IPS-NIHi11 (cell line): ENCODE data around the gene LSS.

ENCODE experiments used
- DNase-seq: peaks from one replicate; pipeline ENCODE4 v3.0.0; 2012; ENCODE audit warnings: mixed read lengths, low spot score

Gene LSS

GRCh38 chr21:46228345-46229051 lies at the start of gene LSS:
TSS of gene LSS (minus strand) at chr21:46228774. CDS start at chr21:46228745, 29 bp downstream.
- DNase-seq = peak; percentile 99

- no peak for DNase-seq
Observed at GRCh38 chr21:46274797-46275390, 46.3 kb upstream of the LSS start.

GRCh38 chr21:46273341-46273740 lies 44.8 kb upstream of the LSS start:
- no peak for DNase-seq

- DNase-seq = no peak
Observed at GRCh38 chr21:46269466-46269865, 40.9 kb upstream of the LSS start.

GRCh38 chr21:46268371-46268770 lies 39.8 kb upstream of the LSS start:
- DNase-seq = no peak

GRCh38 chr21:46266946-46267345 lies 38.4 kb upstream of the LSS start:
- no peak for DNase-seq

GRCh38 chr21:46265736-46266525 lies 37.4 kb upstream of the LSS start:
- DNase-seq = no peak

- DNase-seq = peak; percentile 41
Observed at GRCh38 chr21:46264690-46265144, 36.1 kb upstream of the LSS start.

- no peak for DNase-seq
Observed at GRCh38 chr21:46264046-46264689, 35.6 kb upstream of the LSS start.

GRCh38 chr21:46256501-46256994 lies 28.0 kb upstream of the LSS start:
- DNase-seq = no peak

- DNase-seq = no peak
Observed at GRCh38 chr21:46255758-46256337, 27.3 kb upstream of the LSS start.

GRCh38 chr21:46255166-46255565 lies 26.6 kb upstream of the LSS start:
- DNase-seq = no peak

- no peak for DNase-seq
Observed at GRCh38 chr21:46254208-46254975, 25.8 kb upstream of the LSS start.

GRCh38 chr21:46253610-46254124 lies 25.1 kb upstream of the LSS start:
- no peak for DNase-seq

- DNase-seq = no peak
Observed at GRCh38 chr21:46252840-46253239, 24.3 kb upstream of the LSS start.

GRCh38 chr21:46250146-46250725 lies 21.7 kb upstream of the LSS start:
- DNase-seq = no peak

GRCh38 chr21:46248827-46249226 lies 20.3 kb upstream of the LSS start:
- DNase-seq = no peak

GRCh38 chr21:46248422-46248782 lies 19.8 kb upstream of the LSS start:
- no peak for DNase-seq

- DNase-seq = no peak
Observed at GRCh38 chr21:46247699-46248421, 19.3 kb upstream of the LSS start.

- DNase-seq = no peak
Observed at GRCh38 chr21:46246345-46246744, 17.8 kb upstream of the LSS start.
